ENCODE data around the gene WDR33. TPM values are rescaled to one million over a fixed set of nuclear protein-coding genes. Genes with fewer than 3 reads are reported as not detected.

Gene WDR33
- total RNA-seq, 2 donors from 2014 or later: 69.2 to 71.7 TPM

GRCh38 chr2:127740665-127741288 lies 70.2 kb downstream of the WDR33 start:
- no peaks in the 10 kb centered on the region for H3K27me3 Mint-ChIP-seq (ENCODE audit: low read depth)
- peak overlapping the region; percentile 58 for H3K27ac Mint-ChIP-seq
- H3K9me3 Mint-ChIP-seq: no peaks in the 10 kb centered on the region
- H3K4me3 Mint-ChIP-seq: peak overlapping the region in 1 of 2 donors; percentile 59
- H3K36me3 Mint-ChIP-seq (ENCODE audit: insufficient read depth in 2 of 2): peaks cover 7 to 29% of the 10 kb centered on the region in 2 donors
- H3K4me1 Mint-ChIP-seq (ENCODE audit: low read depth): peaks cover 62% of the 10 kb centered on the region
- DNase-seq: no peak
- no peak for ATAC-seq (replicated peaks in 1 of 2)

GRCh38 chr2:127739800-127740199 lies 71.2 kb downstream of the WDR33 start:
- Mint-ChIP-seq H3K36me3 (ENCODE audit: insufficient read depth in 2 of 2) (peaks cover 7 to 27% of the 10 kb centered on the region in 2 donors), H3K27me3 (ENCODE audit: low read depth) (no peaks in the 10 kb centered on the region), H3K4me1 (ENCODE audit: low read depth) (peaks cover 59% of the 10 kb centered on the region), H3K27ac (peak overlapping the region; percentile 83), H3K4me3 (peak overlapping the region in 1 of 2 donors; percentile 59), H3K9me3 (no peaks in the 10 kb centered on the region)
- peak in 1 of 2 donors; percentile 10 for DNase-seq
- peak; percentile 60 for ATAC-seq (replicated peaks in 1 of 2)

- no peaks in the 10 kb centered on the region for H3K27me3 Mint-ChIP-seq (ENCODE audit: low read depth)
- DNase-seq: no peak
Observed at GRCh38 chr2:127737892-127738291, 73.1 kb downstream of the WDR33 start.

GRCh38 chr2:127735537-127736399 lies 75.2 kb downstream of the WDR33 start:
- ATAC-seq (replicated peaks in 1 of 2) (no peak), DNase-seq (no peak)
- Mint-ChIP-seq H3K27me3 (ENCODE audit: low read depth) (no peaks in the 10 kb centered on the region), H3K4me1 (ENCODE audit: low read depth) (peaks cover 34% of the 10 kb centered on the region), H3K9me3 (no peaks in the 10 kb centered on the region), H3K4me3 (no peak overlapping the region), H3K27ac (no peak overlapping the region), H3K36me3 (ENCODE audit: insufficient read depth in 2 of 2) (peaks cover 4 to 14% of the 10 kb centered on the region in 2 donors)

More at GRCh38 chr2:127737892-127738291, 73.1 kb downstream of the WDR33 start:
- Mint-ChIP-seq H3K4me1 (ENCODE audit: low read depth) (peaks cover 42% of the 10 kb centered on the region), H3K4me3 (peak overlapping the region; percentile 29 to 71), H3K9me3 (no peaks in the 10 kb centered on the region), H3K36me3 (ENCODE audit: insufficient read depth in 2 of 2) (peaks cover 7 to 18% of the 10 kb centered on the region in 2 donors), H3K27ac (peak overlapping the region; percentile 90)
- ATAC-seq (replicated peaks in 1 of 2): peak; percentile 79 to 83

- Mint-ChIP-seq H3K27ac (no peak overlapping the region), H3K27me3 (ENCODE audit: low read depth) (no peaks in the 10 kb centered on the region), H3K36me3 (ENCODE audit: insufficient read depth in 2 of 2) (peaks cover 2 to 7% of the 10 kb centered on the region in 2 donors), H3K9me3 (no peaks in the 10 kb centered on the region), H3K4me1 (ENCODE audit: low read depth) (peaks cover 30% of the 10 kb centered on the region), H3K4me3 (no peak overlapping the region)
- no peak for ATAC-seq (replicated peaks in 1 of 2)
- DNase-seq: no peak
Observed at GRCh38 chr2:127735044-127735443, 75.9 kb downstream of the WDR33 start.

GRCh38 chr2:127733816-127734537 lies 77.0 kb downstream of the WDR33 start:
- ATAC-seq (replicated peaks in 1 of 2): no peak
- no peaks in the 10 kb centered on the region for H3K27me3 Mint-ChIP-seq (ENCODE audit: low read depth)
- H3K9me3 Mint-ChIP-seq: no peaks in the 10 kb centered on the region
- peaks cover 2 to 7% of the 10 kb centered on the region in 2 donors for H3K36me3 Mint-ChIP-seq (ENCODE audit: insufficient read depth in 2 of 2)
- H3K27ac Mint-ChIP-seq: no peak overlapping the region
- peaks cover 20% of the 10 kb centered on the region for H3K4me1 Mint-ChIP-seq (ENCODE audit: low read depth)
- no peak for DNase-seq
- no peak overlapping the region for H3K4me3 Mint-ChIP-seq

GRCh38 chr2:127733113-127733815 lies 77.7 kb downstream of the WDR33 start:
- peaks cover 13% of the 10 kb centered on the region for H3K4me1 Mint-ChIP-seq (ENCODE audit: low read depth)
- H3K9me3 Mint-ChIP-seq: no peaks in the 10 kb centered on the region
- H3K36me3 Mint-ChIP-seq (ENCODE audit: insufficient read depth in 2 of 2): peaks cover 2 to 5% of the 10 kb centered on the region in 2 donors
- DNase-seq (no peak), ATAC-seq (replicated peaks in 1 of 2) (no peak)
- no peak overlapping the region for H3K4me3 Mint-ChIP-seq
- no peaks in the 10 kb centered on the region for H3K27me3 Mint-ChIP-seq (ENCODE audit: low read depth)
- H3K27ac Mint-ChIP-seq: no peak overlapping the region

GRCh38 chr2:127726158-127726880 lies 84.7 kb downstream of the WDR33 start:
- DNase-seq (no peak), ATAC-seq (replicated peaks in 1 of 2) (no peak)
- Mint-ChIP-seq H3K4me3 (no peak overlapping the region), H3K27ac (no peak overlapping the region), H3K9me3 (no peaks in the 10 kb centered on the region), H3K36me3 (ENCODE audit: insufficient read depth in 2 of 2) (peaks cover 10 to 23% of the 10 kb centered on the region in 2 donors), H3K27me3 (ENCODE audit: low read depth) (no peaks in the 10 kb centered on the region), H3K4me1 (ENCODE audit: low read depth) (peaks cover 8% of the 10 kb centered on the region)

- H3K4me3 Mint-ChIP-seq: no peak overlapping the region
- peaks cover 8% of the 10 kb centered on the region for H3K4me1 Mint-ChIP-seq (ENCODE audit: low read depth)
- no peak overlapping the region for H3K27ac Mint-ChIP-seq
- H3K9me3 Mint-ChIP-seq: no peaks in the 10 kb centered on the region
- no peak for ATAC-seq (replicated peaks in 1 of 2)
- no peaks in the 10 kb centered on the region for H3K27me3 Mint-ChIP-seq (ENCODE audit: low read depth)
- no peak for DNase-seq
- H3K36me3 Mint-ChIP-seq (ENCODE audit: insufficient read depth in 2 of 2): peaks cover 10 to 36% of the 10 kb centered on the region in 2 donors
Observed at GRCh38 chr2:127722807-127723206, 88.2 kb downstream of the WDR33 start.

- Mint-ChIP-seq H3K9me3 (no peaks in the 10 kb centered on the region), H3K4me1 (ENCODE audit: low read depth) (peaks cover 8% of the 10 kb centered on the region), H3K36me3 (ENCODE audit: insufficient read depth in 2 of 2) (peaks cover 10 to 36% of the 10 kb centered on the region in 2 donors), H3K27ac (peak overlapping the region; percentile 82), H3K27me3 (ENCODE audit: low read depth) (no peaks in the 10 kb centered on the region), H3K4me3 (no peak overlapping the region)
- ATAC-seq (replicated peaks in 1 of 2) (peak in 1 of 2 donors; percentile 30), DNase-seq (no peak)
Observed at GRCh38 chr2:127721978-127722355, 89.0 kb downstream of the WDR33 start.

GRCh38 chr2:127721311-127721977 lies 89.5 kb downstream of the WDR33 start:
- no peak for ATAC-seq (replicated peaks in 1 of 2)
- H3K4me1 Mint-ChIP-seq (ENCODE audit: low read depth): peaks cover 8% of the 10 kb centered on the region
- H3K4me3 Mint-ChIP-seq: no peak overlapping the region
- no peaks in the 10 kb centered on the region for H3K9me3 Mint-ChIP-seq
- H3K27ac Mint-ChIP-seq: peak overlapping the region; percentile 82
- no peak for DNase-seq
- peaks cover 10 to 32% of the 10 kb centered on the region in 2 donors for H3K36me3 Mint-ChIP-seq (ENCODE audit: insufficient read depth in 2 of 2)
- H3K27me3 Mint-ChIP-seq (ENCODE audit: low read depth): no peaks in the 10 kb centered on the region

All from activated T-cell treated with anti-CD3 and anti-CD28 coated beads, Interleukin-2, amount 50 U/mL, for 72 hours (primary cell).